ENCODE data around the gene ANXA7. TPM values are rescaled to one million over a fixed set of nuclear protein-coding genes. Genes with fewer than 3 reads are reported as not detected.

Gene ANXA7
- total RNA-seq (100 to 1,000 TPM; 116 to 125 TPM), polyA plus RNA-seq (10 to 100 TPM; 72.4 to 88.3 TPM)
- long read RNA-seq, donor 1, transcript ANXA7-201 (14 exons, 2,174 nt), result minor isoform, 7 of 806 reads
- long read RNA-seq, donor 1, transcript ANXA7-202 (13 exons, 2,452 nt), result major isoform, 623 of 806 reads
- long read RNA-seq, donor 1, partial matches to known transcripts, result 83 of 806 reads
- long read RNA-seq, donor 1, other reads (novel, unspliced or antisense), result 93 of 806 reads
- long read RNA-seq, donor 2, transcript ANXA7-202 (13 exons, 2,452 nt), result major isoform, 85 of 124 reads
- long read RNA-seq, donor 2, partial matches to known transcripts, result 27 of 124 reads
- long read RNA-seq, donor 2, other reads (novel, unspliced or antisense), result 11 of 124 reads

DNA sequence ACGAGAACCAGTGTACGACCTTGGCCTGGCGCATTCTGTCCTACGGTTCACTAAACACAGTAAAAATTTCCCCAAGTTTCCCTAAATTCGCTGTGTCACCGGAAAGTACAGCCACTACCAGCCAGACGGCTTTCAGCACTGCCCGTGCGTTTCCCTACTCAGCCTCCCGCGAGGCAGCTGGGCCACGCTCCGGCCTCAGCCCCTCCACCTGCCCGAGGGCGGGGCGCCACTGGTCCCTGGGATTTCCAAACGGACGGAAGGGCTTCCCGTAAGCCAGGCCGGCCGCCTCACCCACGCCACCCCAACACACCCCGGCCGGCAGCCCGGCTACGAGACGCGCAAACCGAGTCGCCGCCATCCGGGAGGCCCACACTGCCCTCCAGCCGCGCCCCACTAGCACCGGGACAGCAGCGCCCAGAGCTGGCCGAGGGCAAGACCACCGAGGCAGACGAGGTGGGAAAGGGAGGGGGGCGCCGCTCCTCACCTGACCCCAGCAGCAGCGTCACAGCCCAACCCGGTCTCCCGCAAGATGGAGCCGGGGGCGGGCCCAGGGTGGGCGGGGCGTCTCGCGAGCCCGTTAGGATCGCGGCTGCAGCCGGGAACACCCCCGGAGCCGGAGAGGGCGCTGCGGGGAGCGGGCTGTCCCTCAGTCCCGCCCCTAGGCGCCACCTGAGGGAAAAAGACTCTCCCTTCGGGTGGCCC is at the start of gene ANXA7:
ANXA7 (minus strand) TSS at position 531 of the 702 bp plus-strand sequence. CDS start 13,202 bp downstream, outside the sequence.
- H3K27me3 ChIP-seq (ENCODE audit: control insufficient read depth in 1 of 2, insufficient read depth in 2 of 2, low read length in 1 of 2), result no peaks in the 10 kb centered on the region
- 0% methylated on average over 54 to 62 of the region's 62 CpGs for WGBS, 2 donors
- no peaks in the 10 kb centered on the region for H3K36me3 ChIP-seq (ENCODE audit: control insufficient read depth in 1 of 2, insufficient read depth in 2 of 2, low read length in 1 of 2)
- peak within 1 kb of the TSS; percentile 60 to 81 for H3K4me3 ChIP-seq (ENCODE audit: low read length in 2 of 2)
- ATAC-seq (ENCODE audit: low FRiP score) (peak; percentile 100), DNase-seq (peak; percentile 96 to 98)
- intact Hi-C loops (cut with DNase I), result no loop called here
- no peaks in the 10 kb centered on the region for H3K4me1 ChIP-seq (ENCODE audit: control insufficient read depth in 1 of 2, insufficient read depth in 2 of 2, low read length in 2 of 2)
- peak within 1 kb of the TSS; percentile 47 to 91 for H3K27ac ChIP-seq (ENCODE audit: low read depth in 1 of 2, low read length in 2 of 2)
- no peaks in the 10 kb centered on the region for H3K9me3 ChIP-seq (ENCODE audit: control insufficient read depth, low read length)

DNA sequence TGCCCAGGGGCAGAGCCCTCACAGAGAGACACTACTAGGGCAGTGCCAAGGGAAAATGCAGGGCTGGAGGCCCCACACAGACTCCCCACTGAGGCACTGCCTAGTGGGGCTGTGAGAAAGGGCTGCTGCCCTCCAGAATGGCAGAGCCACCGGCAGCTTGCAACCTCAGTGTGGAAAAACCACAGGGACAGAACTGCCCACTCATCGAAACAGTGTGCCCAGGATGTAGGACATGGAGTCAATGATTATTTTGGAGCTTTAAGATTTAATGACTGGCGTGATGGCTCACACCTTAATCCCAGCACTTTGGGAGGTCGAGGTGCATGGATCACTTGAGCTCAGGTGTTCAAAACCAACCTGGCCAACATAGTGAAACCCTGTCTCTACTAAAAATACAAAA is 47.0 kb upstream of the ANXA7 start:
- peaks cover 0 to 5% of the 10 kb centered on the region in 2 donors for H3K36me3 ChIP-seq (ENCODE audit: control insufficient read depth in 1 of 2, insufficient read depth in 2 of 2, low read length in 1 of 2)
- WGBS, 2 donors, result 94 to 98% methylated on average over 4 of the region's 4 CpGs
- no peak for DNase-seq
- H3K4me3 ChIP-seq (ENCODE audit: low read length in 2 of 2), result no peak overlapping the region
- no peak overlapping the region for H3K27ac ChIP-seq (ENCODE audit: low read depth in 1 of 2, low read length in 2 of 2)
- no peaks in the 10 kb centered on the region for H3K27me3 ChIP-seq (ENCODE audit: control insufficient read depth in 1 of 2, insufficient read depth in 2 of 2, low read length in 1 of 2)
- no peaks in the 10 kb centered on the region for H3K9me3 ChIP-seq (ENCODE audit: control insufficient read depth, low read length)
- H3K4me1 ChIP-seq (ENCODE audit: control insufficient read depth in 1 of 2, insufficient read depth in 2 of 2, low read length in 2 of 2), result peaks cover 0 to 1% of the 10 kb centered on the region in 2 donors
- intact Hi-C loops (cut with DNase I), result no loop called here
- ATAC-seq (ENCODE audit: low FRiP score), result no peak

DNA sequence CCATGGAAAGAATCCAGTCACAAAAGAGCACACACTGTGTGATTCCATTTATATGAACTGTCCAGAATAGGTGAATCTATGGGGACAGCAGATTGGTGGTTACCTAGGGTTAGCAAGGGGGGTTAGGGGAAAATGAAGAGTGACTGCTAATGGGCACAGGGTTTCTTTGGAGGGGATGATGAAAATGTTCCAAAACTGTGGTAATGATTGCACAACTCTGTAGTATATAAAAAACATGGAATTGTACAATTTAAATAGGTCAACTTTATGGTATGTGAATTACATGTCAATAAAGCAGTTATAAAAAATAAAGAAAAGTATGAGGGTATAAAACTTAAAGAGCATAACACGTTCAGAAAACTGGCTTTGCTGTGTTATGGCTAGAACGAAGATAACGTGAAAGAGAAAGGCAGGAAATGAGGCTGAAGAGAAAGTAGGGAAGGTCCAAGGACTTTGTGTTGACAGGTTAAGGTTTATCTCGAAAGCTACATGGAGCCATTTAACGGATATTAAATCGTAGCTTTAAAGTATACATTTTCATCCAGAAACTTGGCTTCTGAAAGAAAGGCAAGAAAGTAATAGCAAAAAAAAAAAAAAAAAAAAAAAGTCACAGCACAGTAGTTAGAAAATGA is 45.9 kb upstream of the ANXA7 start:
- Histone ChIP-seq H3K36me3 (ENCODE audit: control insufficient read depth in 1 of 2, insufficient read depth in 2 of 2, low read length in 1 of 2) (no peaks in the 10 kb centered on the region), H3K4me3 (ENCODE audit: low read length in 2 of 2) (no peak overlapping the region), H3K27ac (ENCODE audit: low read depth in 1 of 2, low read length in 2 of 2) (no peak overlapping the region), H3K27me3 (ENCODE audit: control insufficient read depth in 1 of 2, insufficient read depth in 2 of 2, low read length in 1 of 2) (no peaks in the 10 kb centered on the region), H3K9me3 (ENCODE audit: control insufficient read depth, low read length) (no peaks in the 10 kb centered on the region), H3K4me1 (ENCODE audit: control insufficient read depth in 1 of 2, insufficient read depth in 2 of 2, low read length in 2 of 2) (peaks cover 0 to 1% of the 10 kb centered on the region in 2 donors)
- ATAC-seq (ENCODE audit: low FRiP score), result no peak
- no peak for DNase-seq
- intact Hi-C loops (cut with DNase I), result no loop called here
- 75 to 77% methylated on average over 6 of the region's 6 CpGs for WGBS, 2 donors

DNA sequence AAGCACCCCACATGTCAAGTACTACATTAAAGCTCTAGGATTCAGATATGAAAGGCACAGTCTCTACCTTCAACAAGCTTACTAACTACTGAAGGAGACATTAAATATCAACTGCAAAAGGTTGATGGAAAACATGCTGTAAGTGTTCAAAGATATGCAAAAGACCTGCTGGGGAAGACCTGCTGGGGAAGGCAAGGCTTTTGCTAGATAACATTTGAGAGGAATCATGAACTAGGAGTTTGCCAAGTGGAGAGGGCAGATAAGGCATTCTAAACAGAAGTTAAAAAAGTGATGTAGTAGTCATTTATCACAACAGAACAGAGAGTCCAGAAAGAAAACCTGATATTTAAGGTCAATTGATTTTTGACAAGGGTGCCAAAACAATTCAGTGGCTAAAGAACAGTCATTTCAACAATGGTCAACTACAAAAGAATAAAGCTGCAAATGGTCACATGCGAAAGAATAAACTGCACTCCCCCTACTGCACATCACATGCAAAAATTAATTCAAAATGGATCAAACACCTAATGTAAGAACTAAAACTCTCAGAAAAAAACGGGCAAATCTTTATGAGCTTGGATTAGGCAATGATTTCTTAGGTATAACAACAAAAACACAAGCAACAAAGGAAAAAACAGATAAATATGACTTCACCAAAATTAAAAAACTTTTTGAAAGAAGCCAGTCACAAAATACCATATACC is 42.5 kb upstream of the ANXA7 start:
- Histone ChIP-seq H3K27ac (ENCODE audit: low read depth in 1 of 2, low read length in 2 of 2) (no peak overlapping the region), H3K36me3 (ENCODE audit: control insufficient read depth in 1 of 2, insufficient read depth in 2 of 2, low read length in 1 of 2) (peaks cover 0 to 2% of the 10 kb centered on the region in 2 donors), H3K9me3 (ENCODE audit: control insufficient read depth, low read length) (no peaks in the 10 kb centered on the region), H3K4me1 (ENCODE audit: control insufficient read depth in 1 of 2, insufficient read depth in 2 of 2, low read length in 2 of 2) (no peaks in the 10 kb centered on the region), H3K27me3 (ENCODE audit: control insufficient read depth in 1 of 2, insufficient read depth in 2 of 2, low read length in 1 of 2) (no peaks in the 10 kb centered on the region), H3K4me3 (ENCODE audit: low read length in 2 of 2) (no peak overlapping the region)
- ATAC-seq (ENCODE audit: low FRiP score), result no peak
- 89 to 92% methylated on average over 2 of the region's 2 CpGs for WGBS, 2 donors
- intact Hi-C loops (cut with DNase I), result no loop called here
- no peak for DNase-seq

DNA sequence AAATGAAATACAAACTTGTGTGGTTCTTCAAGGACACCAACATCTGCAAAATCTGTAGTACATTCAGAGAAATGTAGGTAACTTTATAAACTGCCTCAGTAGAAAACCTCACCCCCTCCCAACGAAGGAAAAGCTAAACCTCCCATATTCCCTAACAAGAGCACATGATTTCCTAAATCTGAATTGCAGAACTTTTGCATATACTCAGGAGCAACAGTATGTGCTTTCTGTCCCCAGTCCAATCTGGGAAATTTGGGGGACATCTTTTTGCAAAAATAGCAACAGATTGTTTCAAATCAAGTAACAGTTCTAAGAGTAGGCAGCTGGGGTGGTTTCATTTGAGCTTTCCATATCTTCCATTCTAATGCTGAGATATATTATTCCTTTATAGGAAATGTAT is 35.3 kb upstream of the ANXA7 start:
- H3K4me1 ChIP-seq (ENCODE audit: control insufficient read depth in 1 of 2, insufficient read depth in 2 of 2, low read length in 2 of 2), result no peaks in the 10 kb centered on the region
- no peaks in the 10 kb centered on the region for H3K9me3 ChIP-seq (ENCODE audit: control insufficient read depth, low read length)
- no peak overlapping the region for H3K4me3 ChIP-seq (ENCODE audit: low read length in 2 of 2)
- intact Hi-C loops (cut with DNase I), result no loop called here
- no peak for ATAC-seq (ENCODE audit: low FRiP score)
- H3K27me3 ChIP-seq (ENCODE audit: control insufficient read depth in 1 of 2, insufficient read depth in 2 of 2, low read length in 1 of 2), result no peaks in the 10 kb centered on the region
- peaks cover 0 to 2% of the 10 kb centered on the region in 2 donors for H3K36me3 ChIP-seq (ENCODE audit: control insufficient read depth in 1 of 2, insufficient read depth in 2 of 2, low read length in 1 of 2)
- DNase-seq, result no peak
- 71 to 74% methylated on average over 1 of the region's 1 CpG for WGBS, 2 donors
- no peak overlapping the region for H3K27ac ChIP-seq (ENCODE audit: low read depth in 1 of 2, low read length in 2 of 2)

DNA sequence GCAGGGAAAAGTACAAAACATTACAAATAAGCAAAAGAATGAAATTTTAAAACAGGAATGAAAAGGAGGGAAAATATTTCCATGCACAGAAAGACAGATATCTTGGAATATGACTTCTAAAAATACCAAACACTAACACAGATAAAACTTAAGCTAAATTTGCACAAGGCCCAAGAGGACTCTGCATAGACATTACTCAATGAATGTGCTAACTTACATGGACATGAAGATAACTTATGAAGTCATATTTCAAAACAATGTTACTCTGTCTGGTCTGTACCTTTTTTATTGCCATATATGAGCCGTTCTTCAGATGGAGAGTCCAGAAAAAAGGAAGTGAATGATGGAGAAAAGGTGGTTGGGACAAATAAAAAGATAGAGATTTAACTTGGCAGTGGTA is 34.5 kb upstream of the ANXA7 start:
- DNase-seq (no peak), ATAC-seq (ENCODE audit: low FRiP score) (no peak)
- peaks cover 0 to 2% of the 10 kb centered on the region in 2 donors for H3K36me3 ChIP-seq (ENCODE audit: control insufficient read depth in 1 of 2, insufficient read depth in 2 of 2, low read length in 1 of 2)
- H3K27ac ChIP-seq (ENCODE audit: low read depth in 1 of 2, low read length in 2 of 2), result no peak overlapping the region
- 9 to 14% methylated on average over 1 of the region's 1 CpG for WGBS, 2 donors
- H3K27me3 ChIP-seq (ENCODE audit: control insufficient read depth in 1 of 2, insufficient read depth in 2 of 2, low read length in 1 of 2), result no peaks in the 10 kb centered on the region
- no peaks in the 10 kb centered on the region for H3K4me1 ChIP-seq (ENCODE audit: control insufficient read depth in 1 of 2, insufficient read depth in 2 of 2, low read length in 2 of 2)
- H3K9me3 ChIP-seq (ENCODE audit: control insufficient read depth, low read length), result no peaks in the 10 kb centered on the region
- H3K4me3 ChIP-seq (ENCODE audit: low read length in 2 of 2), result no peak overlapping the region
- intact Hi-C loops (cut with DNase I), result no loop called here

DNA sequence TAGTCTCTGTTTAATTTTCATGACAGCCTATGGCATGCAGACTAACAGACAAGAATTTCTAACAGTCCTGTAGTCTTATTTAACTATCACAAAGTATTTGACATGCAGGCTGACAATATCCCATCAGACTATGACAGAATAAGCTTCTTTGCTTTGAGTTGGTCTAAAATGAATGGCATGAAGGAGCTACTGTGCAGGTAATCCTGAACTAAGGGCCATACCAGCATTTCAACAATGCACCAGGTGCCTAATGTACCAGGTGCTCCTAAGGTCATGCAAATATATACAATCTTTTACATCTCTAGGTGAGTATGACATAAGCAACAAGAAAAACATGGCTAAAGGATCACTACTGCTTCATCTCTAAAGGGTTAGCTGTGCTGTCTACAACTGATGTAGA is 33.1 kb upstream of the ANXA7 start:
- Histone ChIP-seq H3K9me3 (ENCODE audit: control insufficient read depth, low read length) (no peaks in the 10 kb centered on the region), H3K4me3 (ENCODE audit: low read length in 2 of 2) (no peak overlapping the region), H3K27ac (ENCODE audit: low read depth in 1 of 2, low read length in 2 of 2) (no peak overlapping the region), H3K27me3 (ENCODE audit: control insufficient read depth in 1 of 2, insufficient read depth in 2 of 2, low read length in 1 of 2) (no peaks in the 10 kb centered on the region), H3K36me3 (ENCODE audit: control insufficient read depth in 1 of 2, insufficient read depth in 2 of 2, low read length in 1 of 2) (no peaks in the 10 kb centered on the region), H3K4me1 (ENCODE audit: control insufficient read depth in 1 of 2, insufficient read depth in 2 of 2, low read length in 2 of 2) (no peaks in the 10 kb centered on the region)
- DNase-seq (no peak), ATAC-seq (ENCODE audit: low FRiP score) (no peak)
- intact Hi-C loops (cut with DNase I), result no loop called here

DNA sequence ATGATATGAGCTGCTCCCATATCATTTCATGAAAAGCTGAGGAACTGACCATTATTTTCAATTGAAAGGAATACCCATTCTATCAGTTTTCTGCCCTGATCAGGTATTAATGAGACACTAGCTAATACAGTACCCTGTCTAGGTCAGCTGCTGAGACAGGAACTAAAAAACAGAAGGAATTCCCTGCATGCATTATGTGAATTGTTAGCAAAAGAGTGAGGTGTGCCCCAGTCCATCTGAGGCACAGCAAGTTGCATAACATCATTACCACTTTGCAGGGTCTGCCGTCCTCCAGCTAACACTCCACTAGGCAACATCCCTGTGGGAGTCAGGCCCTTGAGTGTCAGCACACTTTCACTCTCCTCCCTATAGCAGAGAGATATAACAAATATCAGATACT is 30.6 kb upstream of the ANXA7 start:
- Histone ChIP-seq H3K9me3 (ENCODE audit: control insufficient read depth, low read length) (no peaks in the 10 kb centered on the region), H3K4me1 (ENCODE audit: control insufficient read depth in 1 of 2, insufficient read depth in 2 of 2, low read length in 2 of 2) (no peaks in the 10 kb centered on the region), H3K36me3 (ENCODE audit: control insufficient read depth in 1 of 2, insufficient read depth in 2 of 2, low read length in 1 of 2) (no peaks in the 10 kb centered on the region), H3K27ac (ENCODE audit: low read depth in 1 of 2, low read length in 2 of 2) (no peak overlapping the region), H3K4me3 (ENCODE audit: low read length in 2 of 2) (no peak overlapping the region), H3K27me3 (ENCODE audit: control insufficient read depth in 1 of 2, insufficient read depth in 2 of 2, low read length in 1 of 2) (no peaks in the 10 kb centered on the region)
- no peak for DNase-seq
- WGBS, 2 donors, result 81 to 90% methylated on average over 1 of the region's 1 CpG
- intact Hi-C loops (cut with DNase I), result no loop called here
- no peak for ATAC-seq (ENCODE audit: low FRiP score)

Data from aorta (tissue), 5 donors.